Thyroid gland (tissue), 4 donors: Measurements from ENCODE around the gene COL23A1.

Source experiments
- POLR2A ChIP-seq, 2 donors: fragments of 450-650 bp; IDR thresholded peaks; one replicate each; pipeline ENCODE4 v1.6.1; 2017; ENCODE audit warnings: antibody characterized with exemption in 2 of 2, mild to moderate bottlenecking in 2 of 2, moderate library complexity in 1 of 2
- TF ChIP-seq, protein P1 (sequence below), 6 experiments: fragments of 200-600 bp in 3 of 6; fragments of 450-650 bp in 3 of 6; sonication (generic) in 3 of 6; IDR thresholded peaks; one replicate each; pipeline ENCODE4 v1.5.1; 2016 to 2019; ENCODE audit warnings: antibody characterized with exemption in 6 of 6, mild to moderate bottlenecking in 2 of 6, inconsistent platforms in 1 of 6, moderate library complexity in 1 of 6

DNA sequence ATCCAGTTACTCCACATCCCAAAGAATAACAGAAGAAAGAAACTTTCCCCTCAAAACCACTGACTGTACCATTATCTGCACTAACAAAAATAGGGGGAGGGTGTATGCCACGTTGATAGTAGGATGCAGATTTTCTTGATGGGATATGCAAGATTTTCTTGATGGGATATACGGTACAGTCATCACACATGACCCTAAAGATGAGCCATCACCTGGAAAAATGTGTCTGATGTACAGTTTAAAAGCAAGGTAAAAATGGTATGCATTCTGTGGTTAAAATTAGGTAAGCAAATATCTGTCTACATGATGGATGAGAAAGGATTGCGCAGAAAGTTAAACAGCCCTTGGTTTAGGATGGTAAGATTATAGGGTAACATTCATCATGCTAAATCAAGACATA, 8.6 kb downstream of the COL23A1 start:
- TF ChIP-seq, protein P1, sequence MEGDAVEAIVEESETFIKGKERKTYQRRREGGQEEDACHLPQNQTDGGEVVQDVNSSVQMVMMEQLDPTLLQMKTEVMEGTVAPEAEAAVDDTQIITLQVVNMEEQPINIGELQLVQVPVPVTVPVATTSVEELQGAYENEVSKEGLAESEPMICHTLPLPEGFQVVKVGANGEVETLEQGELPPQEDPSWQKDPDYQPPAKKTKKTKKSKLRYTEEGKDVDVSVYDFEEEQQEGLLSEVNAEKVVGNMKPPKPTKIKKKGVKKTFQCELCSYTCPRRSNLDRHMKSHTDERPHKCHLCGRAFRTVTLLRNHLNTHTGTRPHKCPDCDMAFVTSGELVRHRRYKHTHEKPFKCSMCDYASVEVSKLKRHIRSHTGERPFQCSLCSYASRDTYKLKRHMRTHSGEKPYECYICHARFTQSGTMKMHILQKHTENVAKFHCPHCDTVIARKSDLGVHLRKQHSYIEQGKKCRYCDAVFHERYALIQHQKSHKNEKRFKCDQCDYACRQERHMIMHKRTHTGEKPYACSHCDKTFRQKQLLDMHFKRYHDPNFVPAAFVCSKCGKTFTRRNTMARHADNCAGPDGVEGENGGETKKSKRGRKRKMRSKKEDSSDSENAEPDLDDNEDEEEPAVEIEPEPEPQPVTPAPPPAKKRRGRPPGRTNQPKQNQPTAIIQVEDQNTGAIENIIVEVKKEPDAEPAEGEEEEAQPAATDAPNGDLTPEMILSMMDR (IDR thresholded peaks at IDR 0.05) = no peak
- TF ChIP-seq POLR2A (IDR thresholded peaks at IDR 0.05) = no peak
